Vein endothelial cell (primary cell): ENCODE data around the gene HSD17B14. TPM values are rescaled to one million over a fixed set of nuclear protein-coding genes. Genes with fewer than 3 reads are reported as not detected.

Experiments used
- small RNA-seq: library from RNA; depleted of rRNA; stranded (forward); fragments of <200 nt; gene quantifications from one replicate; pipeline ENCODE3, GENCODE V24; 2012
- total RNA-seq: library from RNA; depleted of rRNA; stranded (reverse); fragments of >200 nt; gene quantifications from 2 replicates; pipeline ENCODE4 v1.2.3, GENCODE V29; 2012

HSD17B14 gene
- total RNA-seq, result 0.98 and 3.5 TPM in 2 replicates

GRCh38 chr19:48836089-48837017, at the start of gene HSD17B14:
TSS of gene HSD17B14 (minus strand) at chr19:48836491. CDS start at chr19:48836411, 80 bp downstream.

GRCh38 chr19:48872182-48872883, 36.0 kb upstream of the HSD17B14 start, which contains the start of gene PPP1R15A:
TSS of gene PPP1R15A (plus strand) at chr19:48872421. CDS start at chr19:48873234, 813 bp downstream.

GRCh38 chr19:48868114-48868886, 32.0 kb upstream of the HSD17B14 start, which contains the start of gene PLEKHA4:
TSS of gene PLEKHA4 (minus strand) at chr19:48868617. CDS start at chr19:48867620, 997 bp downstream.

Small RNA genes within 50 kb of the gene (small RNA-seq; reads per million reads assigned to genes)
- gene RNU6-317P, result not detected

Other genes starting within 250 kb of the HSD17B14 start
- gene SPACA4, start 229.7 kb downstream of the HSD17B14 start, total RNA-seq, result not detected in 2 replicates
- 0.33 TPM in 1 of 2 replicates, not detected in the other for gene FAM83E, start 221.4 kb downstream of the HSD17B14 start, total RNA-seq
- 1,820 and 2,339 TPM in 2 replicates for gene RPL18, start 217.3 kb downstream of the HSD17B14 start, total RNA-seq
- 11.4 and 15.2 TPM in 2 replicates for gene SPHK2, start 217.0 kb downstream of the HSD17B14 start, total RNA-seq
- gene DBP, start 199.1 kb downstream of the HSD17B14 start, total RNA-seq, result 0.57 and 2.0 TPM in 2 replicates
- gene CA11, start 190.3 kb downstream of the HSD17B14 start, total RNA-seq, result 1.3 and 2.0 TPM in 2 replicates
- not detected in 2 replicates for gene NTN5, start 163.5 kb downstream of the HSD17B14 start, total RNA-seq
- not detected in 2 replicates for gene FUT2, start 140.5 kb downstream of the HSD17B14 start, total RNA-seq
- 0.33 and 0.38 TPM in 2 replicates for gene MAMSTR, start 116.8 kb downstream of the HSD17B14 start, total RNA-seq
- gene RASIP1, start 95.9 kb downstream of the HSD17B14 start, total RNA-seq, result 88.4 and 127 TPM in 2 replicates
- gene IZUMO1, start 89.6 kb downstream of the HSD17B14 start, total RNA-seq, result under 0.01 and 0.29 TPM in 2 replicates
- 6.5 and 8.5 TPM in 2 replicates for gene FUT1, start 83.8 kb downstream of the HSD17B14 start, total RNA-seq
- gene FGF21, start 81.0 kb downstream of the HSD17B14 start, total RNA-seq, result not detected in 2 replicates
- gene BCAT2, start 25.5 kb downstream of the HSD17B14 start, total RNA-seq, result 39.9 and 55.5 TPM in 2 replicates
- 2.0 and 5.6 TPM in 2 replicates for gene PLEKHA4, start 32.1 kb upstream of the HSD17B14 start, total RNA-seq
- 45.4 and 49.8 TPM in 2 replicates for gene PPP1R15A, start 35.9 kb upstream of the HSD17B14 start, total RNA-seq
- not detected in 2 replicates for gene TULP2, start 62.3 kb upstream of the HSD17B14 start, total RNA-seq
- gene NUCB1, start 63.8 kb upstream of the HSD17B14 start, total RNA-seq, result 151 and 295 TPM in 2 replicates
- gene DHDH, start 97.2 kb upstream of the HSD17B14 start, total RNA-seq, result not detected in 2 replicates
- gene BAX, start 118.4 kb upstream of the HSD17B14 start, total RNA-seq, result 78.0 and 157 TPM in 2 replicates
- 1,333 and 1,656 TPM in 2 replicates for gene FTL, start 128.8 kb upstream of the HSD17B14 start, total RNA-seq
- gene GYS1, start 156.8 kb upstream of the HSD17B14 start, total RNA-seq, result 48.0 and 49.0 TPM in 2 replicates
- gene RUVBL2, start 157.4 kb upstream of the HSD17B14 start, total RNA-seq, result 210 and 250 TPM in 2 replicates
- 0.48 TPM in 1 of 2 replicates, not detected in the other for gene LHB, start 180.6 kb upstream of the HSD17B14 start, total RNA-seq
- gene CGB3, start 187.8 kb upstream of the HSD17B14 start, total RNA-seq, result not detected in 2 replicates
- gene CGB2, start 195.4 kb upstream of the HSD17B14 start, total RNA-seq, result not detected in 2 replicates
- gene CGB1, start 200.4 kb upstream of the HSD17B14 start, total RNA-seq, result not detected in 2 replicates
- not detected in 2 replicates for gene CGB5, start 207.4 kb upstream of the HSD17B14 start, total RNA-seq
- gene CGB8, start 212.6 kb upstream of the HSD17B14 start, total RNA-seq, result not detected in 2 replicates
- gene CGB7, start 221.3 kb upstream of the HSD17B14 start, total RNA-seq, result 0.10 TPM in 1 of 2 replicates, not detected in the other
- gene NTF4, start 228.3 kb upstream of the HSD17B14 start, total RNA-seq, result not detected in 2 replicates
- gene KCNA7, start 236.2 kb upstream of the HSD17B14 start, total RNA-seq, result not detected in 2 replicates
- 143 and 171 TPM in 2 replicates for gene SNRNP70, start 249.0 kb upstream of the HSD17B14 start, total RNA-seq